ENCODE results near the gene SLC25A20. TPM values are rescaled to one million over a fixed set of nuclear protein-coding genes. Genes with fewer than 3 reads are reported as not detected.

The SLC25A20 gene
- total RNA-seq, 2 donors from 2014 or later, result 12.2 to 14.8 TPM

GRCh38 chr3:48881652-48882114 is 17.0 kb downstream of the SLC25A20 start:
- no peaks in the 10 kb centered on the region for H3K36me3 ChIP-seq

DNA sequence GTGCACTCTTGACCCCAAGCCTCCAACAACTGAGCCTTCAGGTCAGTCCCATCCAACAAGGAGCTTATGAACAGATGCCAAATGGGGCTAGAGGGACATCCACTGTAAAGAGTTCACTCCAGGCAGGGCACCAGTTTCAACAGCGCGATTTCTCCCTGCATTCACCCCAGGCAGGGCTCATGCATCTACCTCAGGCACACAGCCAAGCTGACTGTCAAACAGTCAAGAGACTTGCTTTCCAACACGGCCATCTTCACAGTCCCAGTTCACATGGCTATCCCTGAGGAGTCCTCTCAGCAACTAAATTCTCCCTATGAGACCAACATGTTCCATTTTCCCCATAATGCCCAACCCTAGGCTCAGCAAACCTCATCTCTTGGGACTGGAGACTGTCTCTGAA is 17.7 kb downstream of the SLC25A20 start:
- Histone ChIP-seq H3K27ac (no peak overlapping the region), H3K36me3 (no peaks in the 10 kb centered on the region), H3K27me3 (replicated peaks; ENCODE audit: insufficient read depth) (no peaks in the 10 kb centered on the region), H3K9me3 (no peaks in the 10 kb centered on the region), H3K4me3 (no peak overlapping the region), H3K4me1 (replicated peaks) (no peaks in the 10 kb centered on the region)
- TF ChIP-seq POLR2A (IDR thresholded peaks at IDR 0.05), result no peak
- TF ChIP-seq CTCF (IDR thresholded peaks at IDR 0.05), result no peak
- no peak for TF ChIP-seq POLR2AphosphoS5 (IDR thresholded peaks at IDR 0.05)
- WGBS, result 90% methylated on average over 3 of the region's 3 CpGs
- no peak for DNase-seq (ENCODE audit: low spot score)
- intact Hi-C loops (cut with DNase I), result no loop called here

More at GRCh38 chr3:48881652-48882114, 17.0 kb downstream of the SLC25A20 start:
- H3K4me3 ChIP-seq, result no peak overlapping the region
- 96% methylated on average over 5 of the region's 5 CpGs for WGBS
- DNase-seq (ENCODE audit: low spot score), result no peak
- no peaks in the 10 kb centered on the region for H3K9me3 ChIP-seq
- intact Hi-C loops (cut with DNase I), result no loop called here
- no peak overlapping the region for H3K27ac ChIP-seq
- H3K4me1 ChIP-seq (replicated peaks), result no peaks in the 10 kb centered on the region
- TF ChIP-seq CTCF (IDR thresholded peaks at IDR 0.05) (no peak), POLR2A (IDR thresholded peaks at IDR 0.05) (no peak), POLR2AphosphoS5 (IDR thresholded peaks at IDR 0.05) (no peak)
- no peaks in the 10 kb centered on the region for H3K27me3 ChIP-seq (replicated peaks; ENCODE audit: insufficient read depth)

DNA sequence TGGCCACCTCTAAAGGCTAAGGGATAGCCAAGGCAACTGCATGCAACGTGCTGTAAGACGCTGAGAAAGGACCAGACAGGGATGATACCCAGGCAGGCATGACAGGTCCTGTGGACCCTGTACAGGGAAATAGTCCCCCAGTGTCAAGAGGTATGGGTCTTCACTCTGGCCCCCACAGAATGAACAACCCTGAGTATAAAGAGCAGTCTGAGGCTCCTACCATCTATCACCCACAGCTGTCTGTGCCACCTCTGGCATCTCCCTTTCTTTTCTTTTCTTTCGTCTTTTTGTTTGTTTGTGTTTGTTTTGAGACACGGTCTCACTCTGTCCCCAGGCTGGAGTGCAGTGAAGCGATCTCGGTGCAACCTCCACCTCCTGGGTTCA is 18.7 kb downstream of the SLC25A20 start:
- no peaks in the 10 kb centered on the region for H3K36me3 ChIP-seq
- no peak for DNase-seq (ENCODE audit: low spot score)
- intact Hi-C loops (cut with DNase I), result no loop called here
- no peaks in the 10 kb centered on the region for H3K4me1 ChIP-seq (replicated peaks)
- H3K9me3 ChIP-seq, result no peaks in the 10 kb centered on the region
- TF ChIP-seq CTCF (IDR thresholded peaks at IDR 0.05) (no peak), POLR2A (IDR thresholded peaks at IDR 0.05) (no peak), POLR2AphosphoS5 (IDR thresholded peaks at IDR 0.05) (no peak)
- no peak overlapping the region for H3K4me3 ChIP-seq
- H3K27me3 ChIP-seq (replicated peaks; ENCODE audit: insufficient read depth), result no peaks in the 10 kb centered on the region
- no peak overlapping the region for H3K27ac ChIP-seq
- 75% methylated on average over 6 of the region's 6 CpGs for WGBS

GRCh38 chr3:48879307-48879993 is 19.2 kb downstream of the SLC25A20 start:
- intact Hi-C loops (cut with DNase I), result no loop called here
- Histone ChIP-seq H3K27ac (no peak overlapping the region), H3K36me3 (no peaks in the 10 kb centered on the region), H3K27me3 (replicated peaks; ENCODE audit: insufficient read depth) (no peaks in the 10 kb centered on the region), H3K4me1 (replicated peaks) (no peaks in the 10 kb centered on the region), H3K9me3 (no peaks in the 10 kb centered on the region), H3K4me3 (no peak overlapping the region)
- TF ChIP-seq CTCF (IDR thresholded peaks at IDR 0.05) (no peak), POLR2AphosphoS5 (IDR thresholded peaks at IDR 0.05) (no peak), POLR2A (IDR thresholded peaks at IDR 0.05) (no peak)
- WGBS, result 88% methylated on average over 6 of the region's 6 CpGs
- no peak for DNase-seq (ENCODE audit: low spot score)

DNA sequence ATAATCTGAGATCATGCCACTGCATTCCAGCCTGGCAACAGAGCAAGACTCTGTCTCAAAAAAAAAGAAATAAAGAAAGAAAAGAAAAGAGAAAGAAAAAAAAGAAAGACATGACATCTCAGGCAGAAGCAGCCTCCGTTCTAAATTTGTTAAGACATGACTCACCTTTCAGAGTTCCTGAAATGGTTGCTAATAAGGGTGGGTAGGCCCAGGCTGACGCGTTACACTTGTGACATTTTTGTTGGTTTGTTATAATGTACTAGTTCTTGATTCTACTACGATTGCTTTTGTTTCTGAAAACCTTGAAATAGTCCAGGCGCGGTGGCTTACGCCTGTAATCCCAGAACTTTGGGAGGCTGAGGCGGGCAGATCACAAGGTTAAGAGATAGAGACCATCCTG is 21.0 kb downstream of the SLC25A20 start:
- no peaks in the 10 kb centered on the region for H3K36me3 ChIP-seq
- TF ChIP-seq POLR2AphosphoS5 (IDR thresholded peaks at IDR 0.05) (no peak), CTCF (IDR thresholded peaks at IDR 0.05) (no peak), POLR2A (IDR thresholded peaks at IDR 0.05) (no peak)
- H3K27me3 ChIP-seq (replicated peaks; ENCODE audit: insufficient read depth), result no peaks in the 10 kb centered on the region
- H3K4me1 ChIP-seq (replicated peaks), result no peaks in the 10 kb centered on the region
- H3K27ac ChIP-seq, result no peak overlapping the region
- no peak overlapping the region for H3K4me3 ChIP-seq
- no peak for DNase-seq (ENCODE audit: low spot score)
- intact Hi-C loops (cut with DNase I), result no loop called here
- no peaks in the 10 kb centered on the region for H3K9me3 ChIP-seq
- WGBS, result 91% methylated on average over 8 of the region's 8 CpGs
